ENCODE data around the gene LCN15.
"Not testable (repeated sequence)": the region's sequence is repeated elsewhere in the genome, so short reads cannot be mapped to it uniquely, and the experiment has no call there.

Gene LCN15

DNA sequence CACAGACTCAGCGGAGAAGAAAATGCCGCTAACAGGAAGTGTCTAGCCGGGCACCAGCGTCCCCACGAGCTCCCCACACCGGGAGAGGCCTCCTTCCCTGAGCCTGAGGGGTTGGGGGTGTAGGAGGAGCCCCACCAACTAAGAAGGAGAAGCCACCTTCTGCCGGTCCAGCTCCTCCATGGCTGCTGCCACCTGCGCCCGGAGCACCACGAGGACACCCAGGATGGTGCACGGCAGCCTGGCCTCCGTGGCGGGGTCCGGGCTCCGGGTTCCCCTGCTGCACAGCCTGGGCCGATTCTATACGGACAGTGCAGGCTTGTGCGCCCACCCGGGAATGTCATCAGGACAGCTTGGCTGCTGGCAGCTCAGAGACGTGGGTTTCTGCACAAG is 6.6 kb downstream of the LCN15 start:
- no peak overlapping the region for H3K4me3 ChIP-seq (replicated peaks; ENCODE audit: low read depth, low read length)
- TF ChIP-seq, protein P1, sequence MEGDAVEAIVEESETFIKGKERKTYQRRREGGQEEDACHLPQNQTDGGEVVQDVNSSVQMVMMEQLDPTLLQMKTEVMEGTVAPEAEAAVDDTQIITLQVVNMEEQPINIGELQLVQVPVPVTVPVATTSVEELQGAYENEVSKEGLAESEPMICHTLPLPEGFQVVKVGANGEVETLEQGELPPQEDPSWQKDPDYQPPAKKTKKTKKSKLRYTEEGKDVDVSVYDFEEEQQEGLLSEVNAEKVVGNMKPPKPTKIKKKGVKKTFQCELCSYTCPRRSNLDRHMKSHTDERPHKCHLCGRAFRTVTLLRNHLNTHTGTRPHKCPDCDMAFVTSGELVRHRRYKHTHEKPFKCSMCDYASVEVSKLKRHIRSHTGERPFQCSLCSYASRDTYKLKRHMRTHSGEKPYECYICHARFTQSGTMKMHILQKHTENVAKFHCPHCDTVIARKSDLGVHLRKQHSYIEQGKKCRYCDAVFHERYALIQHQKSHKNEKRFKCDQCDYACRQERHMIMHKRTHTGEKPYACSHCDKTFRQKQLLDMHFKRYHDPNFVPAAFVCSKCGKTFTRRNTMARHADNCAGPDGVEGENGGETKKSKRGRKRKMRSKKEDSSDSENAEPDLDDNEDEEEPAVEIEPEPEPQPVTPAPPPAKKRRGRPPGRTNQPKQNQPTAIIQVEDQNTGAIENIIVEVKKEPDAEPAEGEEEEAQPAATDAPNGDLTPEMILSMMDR (IDR thresholded peaks at IDR 0.05; ENCODE audit: low read depth, low read length, missing control alignments) = no peak
- DNase-seq (ENCODE audit: extremely low read depth, low read depth) = no peak

DNA sequence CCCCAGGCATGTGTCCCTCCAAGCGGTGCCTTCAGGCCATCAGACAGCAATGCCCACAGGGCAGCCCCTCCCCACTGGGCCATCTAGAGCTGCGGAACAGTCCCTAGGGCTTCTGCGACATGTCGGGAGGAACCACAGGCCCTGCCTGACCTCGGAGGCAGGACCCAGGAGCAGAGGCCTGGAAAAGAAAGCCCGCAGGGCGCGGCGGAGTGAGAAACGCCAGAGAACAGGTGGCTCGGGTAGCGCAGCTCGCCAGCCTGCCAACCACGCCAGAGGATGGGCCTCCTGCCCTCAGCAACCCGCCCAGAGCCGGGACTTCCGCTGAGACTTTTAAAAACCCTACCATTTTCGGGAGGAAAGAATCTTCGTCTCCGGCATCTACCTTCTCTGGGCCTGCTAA is 7.0 kb downstream of the LCN15 start:
- TF ChIP-seq, protein P1 (IDR thresholded peaks at IDR 0.05; ENCODE audit: low read depth, low read length, missing control alignments) = no peak
- no peak overlapping the region for H3K4me3 ChIP-seq (replicated peaks; ENCODE audit: low read depth, low read length)
- no peak for DNase-seq (ENCODE audit: extremely low read depth, low read depth)

DNA sequence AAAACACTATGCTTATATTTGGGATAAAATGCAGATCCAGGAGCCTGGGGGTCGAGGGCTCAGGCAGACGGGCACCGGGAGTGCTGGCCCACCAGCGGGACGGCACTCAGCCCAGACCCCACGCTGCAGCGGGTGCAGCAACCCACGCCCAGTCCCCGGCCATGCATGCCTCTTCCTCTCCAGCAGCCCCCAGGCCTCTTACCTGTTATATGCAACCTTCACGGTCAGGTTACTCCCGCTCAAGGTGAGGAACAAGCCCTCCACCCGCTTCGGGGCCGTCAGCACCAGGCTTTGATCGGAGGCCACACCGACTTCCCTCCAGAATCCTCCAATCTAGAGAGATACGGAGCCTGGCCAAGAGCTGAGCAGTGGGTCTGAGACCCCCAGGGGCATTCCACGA is 7.5 kb downstream of the LCN15 start:
- TF ChIP-seq, protein P1 (IDR thresholded peaks at IDR 0.05; ENCODE audit: low read depth, low read length, missing control alignments) = no peak
- DNase-seq (ENCODE audit: extremely low read depth, low read depth) = no peak
- H3K4me3 ChIP-seq (replicated peaks; ENCODE audit: low read depth, low read length) = no peak overlapping the region

GRCh38 chr9:136756134-136756438 is 8.2 kb downstream of the LCN15 start:
- H3K4me3 ChIP-seq (replicated peaks; ENCODE audit: low read depth, low read length) = no peak overlapping the region
- DNase-seq (ENCODE audit: extremely low read depth, low read depth) = no peak
- TF ChIP-seq, protein P1 (IDR thresholded peaks at IDR 0.05; ENCODE audit: low read depth, low read length, missing control alignments) = no peak

GRCh38 chr9:136755302-136756133 is 8.8 kb downstream of the LCN15 start:
- not testable (repeated sequence) for H3K4me3 ChIP-seq (replicated peaks; ENCODE audit: low read depth, low read length); DNase-seq (ENCODE audit: extremely low read depth, low read depth)

GRCh38 chr9:136754626-136755301 is 9.6 kb downstream of the LCN15 start:
- H3K4me3 ChIP-seq (replicated peaks; ENCODE audit: low read depth, low read length) = no peak overlapping the region
- DNase-seq (ENCODE audit: extremely low read depth, low read depth) = no peak
- TF ChIP-seq, protein P1 (IDR thresholded peaks at IDR 0.05; ENCODE audit: low read depth, low read length, missing control alignments) = no peak

- no peak overlapping the region for H3K4me3 ChIP-seq (replicated peaks; ENCODE audit: low read depth, low read length)
- no peak for DNase-seq (ENCODE audit: extremely low read depth, low read depth)
- TF ChIP-seq, protein P1 (IDR thresholded peaks at IDR 0.05; ENCODE audit: low read depth, low read length, missing control alignments) = no peak
These were observed 10.2 kb downstream of the LCN15 start for GRCh38 chr9:136754059-136754572.

Data from HFF-Myc (cell line).